OCI-LY7 (cell line): Measurements from ENCODE around the gene ISM1. TPM values are rescaled to one million over a fixed set of nuclear protein-coding genes. Genes with fewer than 3 reads are reported as not detected.

Source experiments
- BruUV-seq: library from RNA; stranded (reverse); fragments of 400-500 nt; replicated peaks from 2 replicates; lab custom pipeline; 2021; lab: Mats Ljungman, UMichigan
- CTCF ChIA-PET: fragments of 300-600 bp; sonication (Branson Sonifier 250); formaldehyde crosslinking; loops from one replicate; lab custom pipeline; 2022; ENCODE audit warnings: antibody characterized with exemption; ENCODE audit not compliant: unreplicated experiment; lab: Charles Lee
- POLR2A ChIA-PET: fragments of 300-600 bp; sonication (Branson Sonifier 250); formaldehyde crosslinking; loops from one replicate; lab custom pipeline; 2022; ENCODE audit warnings: antibody characterized with exemption; lab: Charles Lee
- DNase-seq: peaks from one replicate; pipeline ENCODE4 v3.0.0-alpha.2; 2015; ENCODE audit warnings: low spot score
- H2AFZ ChIP-seq: fragments of 200-600 bp; sonication (generic), shearing (Covaris generic); 2 replicates; pipeline ENCODE4 v1.6.1; 2014; ENCODE audit warnings: mild to moderate bottlenecking, antibody characterized with exemption, low read length, moderate library complexity
- H3K27ac ChIP-seq: fragments of 200-600 bp; sonication (generic); 2 replicates; pipeline ENCODE4 v1.5.1; 2014; ENCODE audit warnings: mixed run types, low read depth, mild to moderate bottlenecking, moderate library complexity, low read length, inconsistent platforms; ENCODE audit not compliant: poor library complexity, severe bottlenecking
- H3K36me3 ChIP-seq: fragments of 200-600 bp; sonication (generic); 2 replicates; pipeline ENCODE4 v1.6.1; 2014; ENCODE audit warnings: mild to moderate bottlenecking, antibody characterized with exemption, low read length, moderate library complexity, mixed read lengths; ENCODE audit not compliant: insufficient read depth
- H3K4me1 ChIP-seq: fragments of 200-600 bp; sonication (generic); 2 replicates; pipeline ENCODE4 v1.5.1; 2014; ENCODE audit warnings: mild to moderate bottlenecking, low read length; ENCODE audit not compliant: insufficient read depth, poor library complexity, severe bottlenecking
- H3K4me2 ChIP-seq: fragments of 200-600 bp; sonication (generic); 2 replicates; pipeline ENCODE4 v1.6.1; 2014; ENCODE audit warnings: mild to moderate bottlenecking, low read length
- H3K4me3 ChIP-seq: fragments of 200-600 bp; sonication (generic); 2 replicates; pipeline ENCODE4 v1.5.1; 2014; ENCODE audit warnings: mild to moderate bottlenecking, low read depth, low read length; ENCODE audit not compliant: poor library complexity, severe bottlenecking
- H3K79me2 ChIP-seq: fragments of 200-600 bp; sonication (generic); 2 replicates; pipeline ENCODE4 v1.6.1; 2016; ENCODE audit warnings: low read depth, mild to moderate bottlenecking, low read length, moderate library complexity, mixed read lengths; ENCODE audit not compliant: insufficient read depth
- H3K9me2 ChIP-seq: fragments of 200-600 bp; sonication (generic); 2 replicates; pipeline ENCODE4 v1.6.1; 2016; ENCODE audit warnings: mild to moderate bottlenecking, low read length, mixed read lengths; ENCODE audit not compliant: insufficient read depth
- H3K9me3 ChIP-seq: fragments of 200-600 bp; sonication (generic); 2 replicates; pipeline ENCODE4 v1.6.1; 2014; ENCODE audit warnings: mild to moderate bottlenecking, mixed run types, low read length, mixed read lengths
- H4K20me1 ChIP-seq: fragments of 200-600 bp; sonication (generic); 2 replicates; pipeline ENCODE4 v1.6.1; 2014; ENCODE audit warnings: mild to moderate bottlenecking, antibody characterized with exemption, low read length, moderate library complexity, mixed read lengths; ENCODE audit not compliant: insufficient read depth
- CTCF ChIP-seq: fragments of 200-600 bp; sonication (generic); conservative IDR thresholded peaks from 2 replicates; pipeline ENCODE4 v1.5.1; 2014; ENCODE audit warnings: mild to moderate bottlenecking, antibody characterized with exemption, low read length, moderate library complexity, mixed read lengths
- EZH2phosphoT487 ChIP-seq: fragments of 200-600 bp; sonication (generic); IDR thresholded peaks from 2 replicates; pipeline ENCODE4 v1.6.1; 2018; ENCODE audit warnings: low read depth, borderline replicate concordance, mild to moderate bottlenecking, mixed run types, antibody characterized with exemption, low read length, moderate library complexity, mixed read lengths
- intact Hi-C: fragments of 100-400 bp; cut with micrococcal nuclease; formaldehyde crosslinking; loops from one replicate; pipeline ENCODE4 v1.10.0; 2022; ENCODE audit not compliant: unreplicated experiment
- total RNA-seq, 2 experiments: library from RNA; depleted of rRNA in 1 of 2; stranded (reverse); fragments of >200 nt in 1 of 2; shearing (Covaris generic) in 1 of 2; gene quantifications; 2 replicates each; pipeline ENCODE4 v1.2.3, GENCODE V29; 2014 to 2022

Gene ISM1
- total RNA-seq, 2 experiments from 2014 or later: not detected

GRCh38 chr20:13286607-13287006 lies 65.5 kb downstream of the ISM1 start:
- POLR2A ChIA-PET: no interaction called here
- H3K4me2 ChIP-seq: no peak overlapping the region
- no peaks in the 10 kb centered on the region for H3K36me3 ChIP-seq
- BruUV-seq: no TSS peak
- TF ChIP-seq CTCF: no peak
- CTCF ChIA-PET: no interaction called here
- no peaks in the 10 kb centered on the region for H3K9me2 ChIP-seq
- DNase-seq: no peak
- no peaks in the 10 kb centered on the region for H3K9me3 ChIP-seq
- H3K4me1 ChIP-seq: no peaks in the 10 kb centered on the region
- H3K27ac ChIP-seq: no peak overlapping the region
- no peaks in the 10 kb centered on the region for H3K79me2 ChIP-seq
- no peaks in the 10 kb centered on the region for H4K20me1 ChIP-seq
- H3K4me3 ChIP-seq: no peak overlapping the region
- no peak overlapping the region for H2AFZ ChIP-seq
- intact Hi-C loops: no loop called here

DNA sequence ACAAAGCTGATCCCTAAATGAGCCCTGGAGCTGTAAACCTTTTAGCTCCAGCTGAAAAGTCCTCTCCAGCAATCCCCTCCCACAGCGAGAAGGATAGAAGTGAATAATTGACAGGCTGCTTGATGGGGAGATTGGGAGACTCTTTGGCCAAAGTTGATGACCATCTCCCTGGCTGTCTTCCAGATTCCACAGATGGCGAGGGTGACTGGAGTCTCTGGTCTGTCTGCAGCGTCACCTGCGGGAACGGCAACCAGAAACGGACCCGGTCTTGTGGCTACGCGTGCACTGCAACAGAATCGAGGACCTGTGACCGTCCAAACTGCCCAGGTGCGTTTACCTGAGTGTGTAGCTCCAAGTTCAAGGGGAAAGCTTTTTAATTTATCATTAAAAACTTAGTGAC lies 67.3 kb downstream of the ISM1 start:
- intact Hi-C loops: no loop called here
- Histone ChIP-seq H3K9me3 (no peaks in the 10 kb centered on the region), H3K9me2 (no peaks in the 10 kb centered on the region), H2AFZ (no peak overlapping the region), H3K36me3 (no peaks in the 10 kb centered on the region), H3K27ac (no peak overlapping the region), H3K4me3 (no peak overlapping the region), H3K4me1 (no peaks in the 10 kb centered on the region), H4K20me1 (no peaks in the 10 kb centered on the region), H3K4me2 (no peak overlapping the region), H3K79me2 (no peaks in the 10 kb centered on the region)
- no TSS peak for BruUV-seq
- CTCF ChIA-PET: no interaction called here
- DNase-seq: no peak
- TF ChIP-seq EZH2phosphoT487: no peak
- TF ChIP-seq CTCF: no peak
- POLR2A ChIA-PET: interaction anchor here (0.6 kb wide), 1 partner anchor 22 kb away, joined by 3 read pairs; no protein-coding TSS in a partner anchor

DNA sequence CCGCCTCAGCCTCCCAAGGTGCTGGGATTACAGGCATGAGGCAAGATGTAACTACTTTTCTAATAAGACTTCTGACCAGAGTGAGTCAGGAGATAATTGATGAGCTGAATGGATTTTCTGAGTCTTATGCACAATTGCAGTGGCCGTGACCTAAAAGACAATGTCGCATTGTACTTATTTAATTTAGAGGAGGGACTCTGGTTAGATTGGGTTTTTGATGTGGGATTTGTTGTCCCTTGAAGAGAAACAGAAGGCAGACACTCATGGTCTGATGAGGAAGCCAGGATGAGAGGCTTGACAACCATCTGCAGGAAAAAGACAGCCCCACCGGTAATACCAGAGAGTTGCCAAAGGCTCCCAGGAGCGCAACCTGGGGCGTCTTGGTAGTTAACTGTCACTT lies 68.0 kb downstream of the ISM1 start:
- Histone ChIP-seq H4K20me1 (no peaks in the 10 kb centered on the region), H3K9me2 (no peaks in the 10 kb centered on the region), H3K4me3 (no peak overlapping the region), H3K4me2 (no peak overlapping the region), H2AFZ (no peak overlapping the region), H3K79me2 (no peaks in the 10 kb centered on the region), H3K36me3 (no peaks in the 10 kb centered on the region), H3K4me1 (no peaks in the 10 kb centered on the region), H3K27ac (no peak overlapping the region), H3K9me3 (no peaks in the 10 kb centered on the region)
- CTCF ChIA-PET: no interaction called here
- BruUV-seq: no TSS peak
- POLR2A ChIA-PET: interaction anchor here (0.6 kb wide), 1 partner anchor 22 kb away, joined by 3 read pairs; no protein-coding TSS in a partner anchor
- TF ChIP-seq EZH2phosphoT487 (no peak), CTCF (no peak)
- no peak for DNase-seq
- intact Hi-C loops: no loop called here
